ENCODE data around the gene NFKBIL1.

- no peak for TF ChIP-seq POLR2A (IDR thresholded peaks at IDR 0.05; ENCODE audit: low read depth, low read length)
- TF ChIP-seq POLR2AphosphoS5 (IDR thresholded peaks at IDR 0.05; ENCODE audit: low read depth, low read length), result no peak
Measured at GRCh38 chr6:31567531-31568370, 20.3 kb downstream of the NFKBIL1 start.

Measured in GM12891 (cell line).